ENCODE measurements around the gene IGSF21. TPM values are rescaled to one million over a fixed set of nuclear protein-coding genes. Genes with fewer than 3 reads are reported as not detected.

IGSF21 gene
- total RNA-seq, 4 donors from 2014 or later = 0.68 to 3.5 (median 1.3) TPM

DNA sequence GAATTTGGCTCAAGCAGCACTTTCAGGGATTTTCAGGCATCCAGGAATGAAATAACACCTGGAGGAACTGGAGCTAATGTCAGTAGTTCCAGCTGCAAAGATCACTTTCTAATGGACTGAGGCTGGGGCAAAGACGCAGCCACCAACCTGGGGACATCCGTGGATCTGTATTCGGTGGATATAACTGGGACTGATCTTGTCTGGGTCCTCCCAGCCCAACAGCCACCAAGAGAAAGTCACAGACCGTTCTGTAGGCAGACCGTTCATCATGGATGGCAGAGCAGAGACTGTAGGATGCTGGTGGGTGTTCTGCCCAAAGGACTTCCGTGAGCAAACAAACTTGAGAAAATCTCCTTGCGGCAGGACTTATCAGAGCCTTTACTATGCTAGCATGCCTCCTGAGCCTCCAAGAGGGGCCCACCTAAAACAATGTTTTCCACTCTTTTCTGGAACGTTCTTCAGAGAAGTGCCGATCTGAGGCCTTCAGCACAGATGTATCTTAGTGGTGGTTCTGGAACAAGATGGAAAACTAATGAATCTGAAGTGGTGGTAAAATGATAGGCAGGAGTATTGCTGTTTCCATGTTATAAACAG is 287.1 kb downstream of the IGSF21 start:
- 85% methylated on average over 8 of the region's 9 CpGs for WGBS
- peaks cover 19% of the 10 kb centered on the region for H3K27me3 ChIP-seq
- H3K4me1 ChIP-seq = no peaks in the 10 kb centered on the region

DNA sequence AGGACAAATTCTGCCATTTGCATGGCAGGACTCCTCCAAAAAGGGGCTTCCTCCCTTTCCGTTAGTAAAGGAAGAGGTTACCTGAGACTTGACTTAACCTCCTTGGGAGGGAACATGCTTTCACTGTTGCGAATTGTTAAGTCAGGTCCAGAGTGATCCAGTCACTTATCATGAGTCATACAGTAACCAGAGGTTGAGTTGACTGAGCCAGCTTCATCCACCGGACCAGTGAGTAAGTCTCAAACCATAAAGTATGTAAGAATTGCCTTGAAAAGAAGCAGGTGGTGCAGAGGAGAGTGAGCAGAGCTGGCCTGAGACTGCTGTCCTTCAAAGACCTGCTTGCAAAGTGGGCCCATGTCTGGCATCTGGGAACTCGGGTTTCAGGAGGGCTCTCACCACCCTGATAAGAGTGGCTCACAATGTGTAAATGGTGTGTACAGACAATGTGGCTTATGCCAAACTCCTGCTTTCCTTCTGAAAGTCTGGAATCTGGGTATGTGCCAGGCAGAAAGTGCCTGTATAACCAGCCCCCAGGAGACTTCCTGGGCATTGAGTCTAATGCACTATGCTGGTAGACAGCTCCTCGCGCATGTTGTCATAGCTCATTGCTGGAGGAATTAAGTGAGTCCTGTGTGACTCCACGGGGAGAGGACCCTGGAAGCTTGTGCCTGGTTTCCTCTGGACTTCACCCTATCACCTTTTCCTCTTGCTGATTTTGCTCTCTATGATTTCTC is 288.8 kb downstream of the IGSF21 start:
- TF ChIP-seq, protein P1, sequence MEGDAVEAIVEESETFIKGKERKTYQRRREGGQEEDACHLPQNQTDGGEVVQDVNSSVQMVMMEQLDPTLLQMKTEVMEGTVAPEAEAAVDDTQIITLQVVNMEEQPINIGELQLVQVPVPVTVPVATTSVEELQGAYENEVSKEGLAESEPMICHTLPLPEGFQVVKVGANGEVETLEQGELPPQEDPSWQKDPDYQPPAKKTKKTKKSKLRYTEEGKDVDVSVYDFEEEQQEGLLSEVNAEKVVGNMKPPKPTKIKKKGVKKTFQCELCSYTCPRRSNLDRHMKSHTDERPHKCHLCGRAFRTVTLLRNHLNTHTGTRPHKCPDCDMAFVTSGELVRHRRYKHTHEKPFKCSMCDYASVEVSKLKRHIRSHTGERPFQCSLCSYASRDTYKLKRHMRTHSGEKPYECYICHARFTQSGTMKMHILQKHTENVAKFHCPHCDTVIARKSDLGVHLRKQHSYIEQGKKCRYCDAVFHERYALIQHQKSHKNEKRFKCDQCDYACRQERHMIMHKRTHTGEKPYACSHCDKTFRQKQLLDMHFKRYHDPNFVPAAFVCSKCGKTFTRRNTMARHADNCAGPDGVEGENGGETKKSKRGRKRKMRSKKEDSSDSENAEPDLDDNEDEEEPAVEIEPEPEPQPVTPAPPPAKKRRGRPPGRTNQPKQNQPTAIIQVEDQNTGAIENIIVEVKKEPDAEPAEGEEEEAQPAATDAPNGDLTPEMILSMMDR (IDR thresholded peaks at IDR 0.05) = no peak
- TF ChIP-seq POLR2A (IDR thresholded peaks at IDR 0.05) (no peak), EP300 (IDR thresholded peaks at IDR 0.05) (no peak), POLR2AphosphoS5 (IDR thresholded peaks at IDR 0.05) (no peak)
- H3K4me1 ChIP-seq = peaks cover 9% of the 10 kb centered on the region
- no peaks in the 10 kb centered on the region for H3K36me3 ChIP-seq
- 73% methylated on average over 7 of the region's 7 CpGs for WGBS
- DNase-seq (ENCODE audit: low spot score in 2 of 2) = no peak
- H3K9me3 ChIP-seq = no peaks in the 10 kb centered on the region
- peaks cover 22% of the 10 kb centered on the region for H3K27me3 ChIP-seq
- no peak overlapping the region for H3K27ac ChIP-seq
- H3K4me3 ChIP-seq = no peak overlapping the region

More for the DNA sequence above, 287.1 kb downstream of the IGSF21 start:
- no peak for DNase-seq (ENCODE audit: low spot score in 2 of 2)
- no peak overlapping the region for H3K4me3 ChIP-seq
- TF ChIP-seq POLR2A (IDR thresholded peaks at IDR 0.05) = no peak
- H3K36me3 ChIP-seq = no peaks in the 10 kb centered on the region
- no peak overlapping the region for H3K27ac ChIP-seq
- H3K9me3 ChIP-seq = no peaks in the 10 kb centered on the region

DNA sequence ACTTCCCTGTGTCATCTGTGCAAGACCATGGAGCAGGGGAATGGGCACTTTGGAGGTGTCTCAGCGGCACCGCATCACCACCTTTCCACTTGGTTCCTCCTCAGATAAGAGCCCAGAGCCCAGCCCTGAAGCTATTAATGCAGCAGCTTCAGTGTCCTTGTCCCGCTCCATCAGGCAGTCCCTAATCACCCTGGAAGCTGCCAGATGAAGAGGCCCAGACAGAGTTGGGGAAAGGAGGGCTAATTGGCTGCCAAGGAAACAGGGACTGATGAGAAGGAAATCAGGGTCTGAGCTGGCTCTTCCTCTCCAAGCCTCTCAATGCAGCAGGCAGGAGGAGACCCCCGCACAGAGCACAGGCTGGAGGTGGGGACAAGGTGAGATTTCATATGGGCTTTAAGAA is 290.0 kb downstream of the IGSF21 start:
- TF ChIP-seq POLR2A (IDR thresholded peaks at IDR 0.05) = no peak
- TF ChIP-seq POLR2AphosphoS5 (IDR thresholded peaks at IDR 0.05) = no peak
- TF ChIP-seq EP300 (IDR thresholded peaks at IDR 0.05) = no peak
- TF ChIP-seq, protein P1 (IDR thresholded peaks at IDR 0.05) = no peak
- WGBS = 83% methylated on average over 3 of the region's 4 CpGs
- Histone ChIP-seq H3K9me3 (no peaks in the 10 kb centered on the region), H3K27ac (no peak overlapping the region), H3K4me3 (no peak overlapping the region), H3K27me3 (peaks cover 22% of the 10 kb centered on the region), H3K4me1 (peaks cover 10% of the 10 kb centered on the region), H3K36me3 (no peaks in the 10 kb centered on the region)
- no peak for DNase-seq (ENCODE audit: low spot score in 2 of 2)

DNA sequence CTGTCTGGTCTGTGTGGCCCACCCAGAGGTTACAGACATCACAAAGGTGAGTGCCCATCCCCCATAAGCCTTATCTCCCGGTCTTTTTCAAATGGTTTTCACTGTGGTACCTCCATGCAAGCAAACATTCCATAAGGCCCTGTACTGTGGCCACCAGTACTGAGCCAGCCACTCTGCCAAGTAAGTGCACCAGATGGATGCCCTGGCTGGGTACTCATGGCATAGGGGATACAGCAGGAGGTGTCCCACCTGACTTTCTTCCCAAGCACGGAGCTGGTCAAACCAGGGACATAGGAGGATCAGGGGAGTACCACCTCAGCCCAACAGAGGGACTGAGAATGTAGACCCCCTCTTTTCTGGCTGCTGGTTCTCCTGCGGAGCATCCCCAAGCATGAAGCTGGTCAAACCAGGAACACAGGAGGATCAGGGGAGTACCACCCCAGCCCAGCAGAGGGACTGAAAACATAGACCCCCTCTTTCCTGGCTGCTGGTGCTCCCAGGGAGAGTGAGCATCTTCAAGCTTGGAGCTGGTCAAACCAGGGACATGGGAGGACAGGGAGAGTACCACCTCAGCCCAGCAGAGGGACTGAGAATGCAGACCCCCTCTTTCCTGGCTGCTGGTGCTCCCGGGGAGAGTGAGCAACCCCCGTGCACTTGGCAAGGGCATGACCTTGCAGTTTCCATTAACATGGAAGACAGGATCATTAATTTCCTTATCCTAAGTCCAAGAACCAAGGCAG is 291.4 kb downstream of the IGSF21 start:
- no peaks in the 10 kb centered on the region for H3K9me3 ChIP-seq
- TF ChIP-seq POLR2A (IDR thresholded peaks at IDR 0.05) (no peak), EP300 (IDR thresholded peaks at IDR 0.05) (no peak), POLR2AphosphoS5 (IDR thresholded peaks at IDR 0.05) (no peak)
- TF ChIP-seq, protein P1 (IDR thresholded peaks at IDR 0.05) = no peak
- WGBS = 71% methylated on average over 2 of the region's 5 CpGs

DNA sequence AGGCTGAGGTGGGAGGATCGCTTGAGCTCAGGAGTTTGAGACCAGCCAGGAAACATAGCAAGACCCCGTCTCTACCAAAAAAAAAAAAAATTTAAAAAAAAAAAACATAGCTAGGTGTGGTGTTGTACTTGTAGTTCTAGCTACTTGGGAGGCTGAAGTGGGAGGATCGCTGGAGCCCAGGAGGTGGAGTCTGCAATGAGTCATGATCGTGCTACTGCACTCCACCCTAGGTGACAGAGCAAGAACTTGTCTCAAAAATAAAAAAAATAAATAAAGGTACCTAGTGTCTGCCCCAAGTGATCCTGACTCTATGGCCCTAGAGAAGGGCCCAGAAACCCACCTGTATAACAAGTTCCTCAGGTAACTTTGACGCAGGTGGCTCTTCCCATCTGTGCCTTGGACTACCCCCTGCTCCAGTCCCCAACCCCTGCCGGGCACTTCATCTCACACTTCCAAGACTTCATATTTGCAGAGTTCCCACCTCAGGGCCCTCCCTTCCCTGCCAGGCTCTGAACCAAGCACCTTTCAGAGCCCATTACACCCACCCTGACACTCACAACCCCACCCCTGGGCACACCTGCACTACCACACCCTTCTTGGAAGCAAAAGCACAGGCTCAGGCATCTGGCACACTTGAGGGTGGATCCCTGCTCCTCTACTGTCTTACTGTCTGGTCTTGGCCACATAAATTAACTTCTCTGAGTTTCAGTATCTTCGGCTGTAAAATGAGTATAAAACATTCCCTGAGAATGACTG is 292.9 kb downstream of the IGSF21 start:
- peak overlapping the region; percentile 52 for H3K27ac ChIP-seq
- no peak for TF ChIP-seq POLR2A (IDR thresholded peaks at IDR 0.05)
- no peak for TF ChIP-seq POLR2AphosphoS5 (IDR thresholded peaks at IDR 0.05)
- TF ChIP-seq, protein P1 (IDR thresholded peaks at IDR 0.05) = no peak
- TF ChIP-seq EP300 (IDR thresholded peaks at IDR 0.05) = no peak
- no peak for DNase-seq (ENCODE audit: low spot score in 2 of 2)
- H3K9me3 ChIP-seq = peaks cover 6% of the 10 kb centered on the region
- WGBS = 44% methylated on average over 7 of the region's 7 CpGs
- H3K27me3 ChIP-seq = peaks cover 11% of the 10 kb centered on the region
- H3K4me1 ChIP-seq = peaks cover 10% of the 10 kb centered on the region
- no peaks in the 10 kb centered on the region for H3K36me3 ChIP-seq
- H3K4me3 ChIP-seq = no peak overlapping the region

More for the DNA sequence above, 291.4 kb downstream of the IGSF21 start:
- no peak for DNase-seq (ENCODE audit: low spot score in 2 of 2)
- Histone ChIP-seq H3K27ac (no peak overlapping the region), H3K4me3 (no peak overlapping the region), H3K4me1 (peaks cover 10% of the 10 kb centered on the region), H3K27me3 (peaks cover 17% of the 10 kb centered on the region), H3K36me3 (no peaks in the 10 kb centered on the region)

Measured in suprapubic skin (tissue), 4 donors.